Ishikawa (cell line): Measurements from ENCODE around the gene AKR7A3.

Experiments
- CEBPB ChIP-seq: IDR thresholded peaks from 2 replicates; pipeline ENCODE4 v1.6.1; 2012
- CREB1 ChIP-seq: IDR thresholded peaks from 2 replicates; pipeline ENCODE4 v1.6.1; 2012; ENCODE audit warnings: low read depth
- FOXM1 ChIP-seq: IDR thresholded peaks from 2 replicates; pipeline ENCODE4 v1.6.1; 2012; ENCODE audit warnings: low read depth, borderline replicate concordance
- RAD21 ChIP-seq: IDR thresholded peaks from 2 replicates; pipeline ENCODE4 v1.6.1; 2012; ENCODE audit warnings: low read depth
- TAF1 ChIP-seq: IDR thresholded peaks from 2 replicates; pipeline ENCODE4 v1.6.1; 2012; ENCODE audit warnings: low read depth, mild to moderate bottlenecking
- TEAD4 ChIP-seq: IDR thresholded peaks from 2 replicates; pipeline ENCODE4 v1.6.1; 2012
- USF1 ChIP-seq: IDR thresholded peaks from 2 replicates; pipeline ENCODE4 v1.6.1; 2012
- TF ChIP-seq, protein P1 (sequence below): IDR thresholded peaks from 2 replicates; pipeline ENCODE4 v1.6.1; 2012

GRCh38 chr1:19332832-19333231 is 44.3 kb upstream of the AKR7A3 start:
- TF ChIP-seq RAD21 (no peak), TAF1 (no peak), FOXM1 (no peak), CREB1 (no peak), USF1 (no peak), TEAD4 (no peak), CEBPB (no peak)
- TF ChIP-seq, protein P1, sequence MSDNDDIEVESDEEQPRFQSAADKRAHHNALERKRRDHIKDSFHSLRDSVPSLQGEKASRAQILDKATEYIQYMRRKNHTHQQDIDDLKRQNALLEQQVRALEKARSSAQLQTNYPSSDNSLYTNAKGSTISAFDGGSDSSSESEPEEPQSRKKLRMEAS: no peak
